Duodenal mucosa (tissue), 2 donors: ENCODE results near the gene THAP4.

Experiments
- H3K27ac ChIP-seq: one replicate; pipeline ENCODE4 v1.7.0; 2013; ENCODE audit warnings: low read depth, low read length
- H3K27me3 ChIP-seq, 2 donors: one replicate each; pipeline ENCODE4 v1.7.0; 2013; ENCODE audit warnings: low read length in 2 of 2, control low read depth in 1 of 2; ENCODE audit not compliant: insufficient read depth in 2 of 2, control insufficient read depth in 1 of 2
- H3K36me3 ChIP-seq, 2 donors: one replicate each; pipeline ENCODE4 v1.7.0; 2013; ENCODE audit warnings: low read length in 2 of 2, control low read depth in 1 of 2; ENCODE audit not compliant: insufficient read depth in 2 of 2, control insufficient read depth in 1 of 2
- H3K4me1 ChIP-seq, 2 donors: one replicate each; pipeline ENCODE4 v1.7.0; 2013; ENCODE audit warnings: low read length in 2 of 2, control low read depth in 1 of 2; ENCODE audit not compliant: insufficient read depth in 2 of 2, control insufficient read depth in 1 of 2
- H3K4me3 ChIP-seq, 2 donors: one replicate each; pipeline ENCODE4 v1.7.0; 2013; ENCODE audit warnings: low read length in 2 of 2, low read depth in 1 of 2
- H3K9ac ChIP-seq, 2 donors: one replicate each; pipeline ENCODE4 v1.7.0; 2013; ENCODE audit warnings: low read length in 2 of 2, low read depth in 1 of 2
- H3K9me3 ChIP-seq, 2 donors: one replicate each; pipeline ENCODE4 v1.7.0; 2013; ENCODE audit warnings: low read length in 2 of 2, control low read depth in 1 of 2; ENCODE audit not compliant: control insufficient read depth in 1 of 2

Gene THAP4

DNA sequence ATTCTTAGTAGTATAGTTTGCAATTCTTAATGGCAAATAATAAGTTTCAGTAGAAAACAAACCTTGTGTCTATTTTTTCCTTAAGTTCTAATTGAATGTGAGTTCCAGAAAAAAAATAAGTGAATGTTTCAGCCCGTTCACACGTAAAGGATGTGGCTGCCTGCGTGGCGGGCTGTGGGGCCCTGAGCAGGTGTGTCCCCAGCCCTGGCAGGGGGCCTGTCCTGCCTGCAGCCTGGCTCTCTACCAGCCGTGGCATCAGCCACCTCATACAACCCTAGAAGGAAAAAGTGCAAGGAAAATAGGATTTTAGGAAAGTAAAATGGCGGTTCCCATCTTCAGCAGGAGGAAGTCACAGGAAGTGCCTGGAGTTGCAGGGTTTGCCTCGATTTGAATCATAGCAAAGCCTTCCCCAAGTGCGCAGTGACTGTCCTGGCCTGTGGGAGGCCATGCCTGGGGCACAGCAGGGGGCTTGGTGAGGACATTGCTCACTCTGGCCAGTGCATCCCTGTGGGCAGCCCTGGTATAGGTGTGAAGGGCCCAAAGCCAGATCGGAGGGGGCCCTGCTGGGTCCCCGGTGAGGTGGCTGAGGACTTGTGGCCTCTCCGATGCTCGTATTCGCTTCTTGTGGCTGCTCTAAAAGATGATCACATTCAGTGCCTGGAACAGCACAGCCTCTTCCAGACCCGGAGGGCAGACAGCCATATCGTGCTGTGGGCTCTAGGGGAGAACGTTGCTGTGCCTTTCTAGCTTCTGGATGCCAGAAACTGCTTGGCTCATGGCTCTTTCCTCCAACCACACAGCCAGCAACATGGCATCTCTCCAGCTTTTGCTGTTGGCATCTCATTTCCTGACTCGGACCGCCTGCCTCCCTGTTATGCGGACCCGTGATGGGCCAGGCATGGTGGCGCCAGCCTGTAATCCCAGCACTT is 37.1 kb upstream of the THAP4 start:
- Histone ChIP-seq H3K9me3 (no peaks in the 10 kb centered on the region), H3K36me3 (peaks cover 18 to 66% of the 10 kb centered on the region in 2 donors), H3K27ac (no peak overlapping the region), H3K27me3 (no peaks in the 10 kb centered on the region), H3K9ac (no peak overlapping the region), H3K4me3 (no peak overlapping the region), H3K4me1 (no peaks in the 10 kb centered on the region)

GRCh38 chr2:241673189-241673663 is 36.3 kb upstream of the THAP4 start:
- Histone ChIP-seq H3K9me3 (no peaks in the 10 kb centered on the region), H3K27me3 (no peaks in the 10 kb centered on the region), H3K4me1 (no peaks in the 10 kb centered on the region), H3K4me3 (no peak overlapping the region), H3K27ac (no peak overlapping the region), H3K9ac (no peak overlapping the region), H3K36me3 (peaks cover 24 to 71% of the 10 kb centered on the region in 2 donors)

- H3K9me3 ChIP-seq: no peaks in the 10 kb centered on the region
- no peak overlapping the region for H3K9ac ChIP-seq
- H3K4me1 ChIP-seq: no peaks in the 10 kb centered on the region
- peaks cover 31 to 75% of the 10 kb centered on the region in 2 donors for H3K36me3 ChIP-seq
- H3K4me3 ChIP-seq: no peak overlapping the region
- H3K27me3 ChIP-seq: no peaks in the 10 kb centered on the region
- no peak overlapping the region for H3K27ac ChIP-seq
These were observed 35.6 kb upstream of the THAP4 start for GRCh38 chr2:241672243-241673188.

DNA sequence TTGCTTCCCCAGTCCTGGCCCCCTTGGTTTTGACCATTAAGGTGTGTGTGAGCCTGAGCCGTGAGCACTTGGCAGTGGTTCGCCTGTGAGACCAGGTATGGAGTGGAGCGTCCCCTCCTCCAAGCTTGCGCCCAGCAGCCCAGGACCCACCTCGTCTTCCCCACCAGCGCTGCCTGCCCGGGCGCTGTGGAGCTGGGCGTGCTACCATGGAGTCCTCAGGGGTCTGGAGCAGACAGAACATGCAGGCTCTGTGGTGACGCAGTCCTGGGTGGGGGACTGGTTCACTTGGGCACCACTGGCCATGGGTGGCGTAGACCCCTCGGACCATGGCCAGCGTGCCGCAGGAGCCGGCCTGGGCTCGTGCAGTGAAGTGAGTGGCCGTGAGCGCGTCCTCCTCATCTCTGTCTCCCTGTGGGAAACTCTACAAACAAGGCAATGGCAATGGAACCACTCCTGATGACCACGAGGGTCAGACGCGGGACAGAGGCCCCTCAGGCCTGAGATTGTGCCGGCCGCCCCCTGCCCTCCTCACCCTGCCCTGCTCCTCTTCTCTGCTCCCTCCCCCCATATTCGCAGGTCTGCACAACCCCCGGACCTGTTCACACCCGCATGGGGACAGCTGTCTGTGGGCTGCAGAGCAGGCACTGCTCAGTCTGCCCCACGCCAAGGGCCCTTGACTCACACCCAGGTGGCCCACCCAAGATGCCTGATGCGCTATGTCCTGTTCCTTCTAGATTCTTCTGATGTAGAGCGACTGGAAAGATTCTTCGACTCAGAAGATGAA is 34.7 kb upstream of the THAP4 start:
- no peak overlapping the region for H3K27ac ChIP-seq

GRCh38 chr2:241670333-241671110 is 33.6 kb upstream of the THAP4 start:
- H3K9ac ChIP-seq: no peak overlapping the region
- no peaks in the 10 kb centered on the region for H3K4me1 ChIP-seq
- no peak overlapping the region for H3K27ac ChIP-seq
- no peaks in the 10 kb centered on the region for H3K27me3 ChIP-seq
- H3K36me3 ChIP-seq: peaks cover 33 to 69% of the 10 kb centered on the region in 2 donors
- no peaks in the 10 kb centered on the region for H3K9me3 ChIP-seq
- H3K4me3 ChIP-seq: no peak overlapping the region

More for the DNA sequence above, 34.7 kb upstream of the THAP4 start:
- H3K27me3 ChIP-seq: no peaks in the 10 kb centered on the region
- H3K4me3 ChIP-seq: no peak overlapping the region
- no peak overlapping the region for H3K9ac ChIP-seq
- peaks cover 33 to 70% of the 10 kb centered on the region in 2 donors for H3K36me3 ChIP-seq
- H3K4me1 ChIP-seq: no peaks in the 10 kb centered on the region
- H3K9me3 ChIP-seq: no peaks in the 10 kb centered on the region

DNA sequence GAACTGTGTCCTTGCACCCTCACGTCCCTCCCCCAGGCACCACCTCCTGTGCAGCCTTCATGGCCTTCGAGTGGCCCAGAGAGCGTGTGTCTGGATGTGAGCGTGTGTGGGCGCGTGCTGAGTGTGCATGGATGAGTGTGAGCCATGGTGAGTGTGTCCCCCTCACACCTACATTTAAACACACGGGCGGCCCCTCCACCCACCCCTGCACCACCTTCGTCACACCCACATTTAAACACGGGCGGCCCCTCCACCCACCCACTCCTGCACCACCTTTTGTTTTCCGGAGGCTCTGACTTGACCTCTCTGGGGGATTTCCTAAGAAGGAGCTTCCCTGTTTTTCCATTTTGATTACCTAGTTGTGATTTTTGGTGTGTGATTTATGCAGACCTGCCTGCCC is 31.9 kb upstream of the THAP4 start:
- Histone ChIP-seq H3K4me3 (no peak overlapping the region), H3K9me3 (no peaks in the 10 kb centered on the region), H3K4me1 (no peaks in the 10 kb centered on the region), H3K27me3 (no peaks in the 10 kb centered on the region), H3K36me3 (peaks cover 33 to 62% of the 10 kb centered on the region in 2 donors), H3K9ac (no peak overlapping the region), H3K27ac (no peak overlapping the region)

- Histone ChIP-seq H3K9me3 (no peaks in the 10 kb centered on the region), H3K4me1 (no peaks in the 10 kb centered on the region), H3K9ac (no peak overlapping the region), H3K27me3 (no peaks in the 10 kb centered on the region), H3K4me3 (no peak overlapping the region), H3K27ac (no peak overlapping the region), H3K36me3 (peaks cover 33 to 62% of the 10 kb centered on the region in 2 donors)
These were observed 31.4 kb upstream of the THAP4 start for GRCh38 chr2:241668354-241668753.

DNA sequence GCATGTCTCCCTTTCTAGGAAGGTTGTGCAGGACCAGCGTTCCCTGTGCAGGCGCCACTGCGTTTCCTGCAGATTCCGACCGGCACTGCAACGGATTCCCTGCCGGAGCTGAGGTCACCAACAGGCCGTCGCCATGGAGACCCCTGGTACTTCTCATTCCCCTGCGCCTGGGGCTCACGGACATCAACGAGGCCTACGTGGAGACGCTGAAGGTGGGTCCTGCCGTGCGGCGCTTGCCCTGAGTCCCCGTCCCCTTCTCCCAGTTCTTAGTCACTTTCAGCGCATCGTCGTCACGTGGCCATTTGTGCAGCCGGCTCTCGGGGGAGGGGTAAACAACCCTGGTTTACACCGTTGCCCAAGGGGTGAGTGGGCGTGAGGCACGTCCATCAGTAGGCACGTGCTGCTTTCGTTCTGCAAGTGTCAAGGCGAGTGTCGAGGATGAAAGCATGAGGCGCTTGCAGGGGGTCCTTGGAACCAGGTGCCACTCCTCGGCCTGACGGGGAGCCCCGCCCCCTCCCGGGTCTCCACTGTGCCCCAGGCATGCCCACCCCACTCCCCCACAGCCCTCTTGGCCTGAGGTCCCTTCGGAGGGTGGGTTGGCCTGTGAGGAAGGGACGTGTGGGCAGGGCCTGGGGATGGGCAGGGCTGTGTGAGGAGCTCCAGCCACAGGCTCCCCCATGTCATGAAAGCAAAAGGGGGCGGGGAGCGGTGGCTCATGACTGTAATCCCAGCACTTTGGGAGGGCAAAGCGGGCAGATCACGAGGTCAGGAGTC is 29.9 kb upstream of the THAP4 start:
- Histone ChIP-seq H3K4me3 (no peak overlapping the region), H3K9me3 (no peaks in the 10 kb centered on the region), H3K4me1 (no peaks in the 10 kb centered on the region), H3K9ac (no peak overlapping the region), H3K27me3 (no peaks in the 10 kb centered on the region), H3K36me3 (peaks cover 33 to 55% of the 10 kb centered on the region in 2 donors), H3K27ac (no peak overlapping the region)
